Neural cell (in vitro differentiated cells): ENCODE measurements around the gene UGT1A1. TPM values are rescaled to one million over a fixed set of nuclear protein-coding genes. Genes with fewer than 3 reads are reported as not detected.

ENCODE experiments used
- H2AFZ ChIP-seq: fragments of 200-600, 300-800 bp; sonication (generic), shearing (Covaris generic); 2 replicates; pipeline ENCODE4 v1.6.0; 2014; ENCODE audit warnings: low read depth, mild to moderate bottlenecking, antibody characterized with exemption, low read length, moderate library complexity
- H3F3A ChIP-seq: fragments of 200-600 bp; shearing (Covaris generic); 2 replicates; pipeline ENCODE4 v1.6.1; 2016; ENCODE audit warnings: mild to moderate bottlenecking, moderate library complexity, mixed read lengths, antibody characterized with exemption, low read length; ENCODE audit not compliant: insufficient read depth, poor library complexity, severe bottlenecking
- H3K27ac ChIP-seq: fragments of 200-600, 300-800 bp; sonication (generic), shearing (Covaris generic); 2 replicates; pipeline ENCODE4 v1.5.1; 2014; ENCODE audit warnings: mild to moderate bottlenecking, low read length, moderate library complexity
- H3K27me3 ChIP-seq: fragments of 300-800, 200-600 bp; sonication (generic), shearing (Covaris generic); 2 replicates; pipeline ENCODE4 v1.6.0; 2014; ENCODE audit warnings: mild to moderate bottlenecking, low read depth, low read length, moderate library complexity; ENCODE audit not compliant: insufficient read depth
- H3K36me3 ChIP-seq: fragments of 300-800, 200-600 bp; sonication (generic), shearing (Covaris generic); 2 replicates; pipeline ENCODE4 v1.5.1; 2014; ENCODE audit warnings: mild to moderate bottlenecking, antibody characterized with exemption, low read length, moderate library complexity; ENCODE audit not compliant: insufficient read depth
- H3K4me2 ChIP-seq: fragments of 300-800, 200-600 bp; sonication (generic), shearing (Covaris generic); 2 replicates; pipeline ENCODE4 v1.6.0; 2014; ENCODE audit warnings: mild to moderate bottlenecking, low read length
- H3K4me3 ChIP-seq: fragments of 300-800, 200-600 bp; sonication (generic), shearing (Covaris generic); 2 replicates; pipeline ENCODE4 v1.5.1; 2014; ENCODE audit warnings: mild to moderate bottlenecking, low read length, moderate library complexity
- H3K79me2 ChIP-seq: fragments of 200-600 bp; shearing (Covaris generic); replicated peaks from 2 replicates; pipeline ENCODE4 v1.6.0; 2014; ENCODE audit warnings: mild to moderate bottlenecking, low read length, moderate library complexity; ENCODE audit not compliant: insufficient read depth
- H3K9ac ChIP-seq: fragments of 300-800, 200-600 bp; sonication (generic), shearing (Covaris generic); 2 replicates; pipeline ENCODE4 v1.6.1; 2016; ENCODE audit warnings: mild to moderate bottlenecking, low read length, mixed read lengths
- H3K9me2 ChIP-seq: fragments of 200-600 bp; shearing (Covaris generic); 2 replicates; pipeline ENCODE4 v1.6.1; 2016; ENCODE audit warnings: mild to moderate bottlenecking, low read length, mixed read lengths; ENCODE audit not compliant: insufficient read depth
- H3K9me3 ChIP-seq: fragments of 200-600, 300-800 bp; sonication (generic), shearing (Covaris generic); 2 replicates; pipeline ENCODE4 v1.6.1; 2016; ENCODE audit warnings: mild to moderate bottlenecking, mixed run types, low read length, moderate library complexity, mixed read lengths
- H4K20me1 ChIP-seq: fragments of 200-600 bp; shearing (Covaris generic); 2 replicates; pipeline ENCODE4 v1.6.1; 2016; ENCODE audit warnings: mild to moderate bottlenecking, mixed run types; ENCODE audit not compliant: insufficient read depth
- EP300 ChIP-seq: fragments of 450-650 bp; conservative IDR thresholded peaks from 2 replicates; pipeline ENCODE4 v1.6.1; 2014; ENCODE audit warnings: antibody characterized with exemption, mild to moderate bottlenecking, moderate library complexity; ENCODE audit not compliant: poor library complexity, severe bottlenecking
- EZH2 ChIP-seq: fragments of 200-600, 300-800 bp; shearing (Covaris generic), sonication (generic); IDR thresholded peaks from 2 replicates; pipeline ENCODE4 v1.6.1; 2014; ENCODE audit warnings: antibody characterized with exemption, low read length, borderline replicate concordance, mild to moderate bottlenecking; ENCODE audit not compliant: insufficient read depth, poor library complexity, severe bottlenecking
- MXI1 ChIP-seq: fragments of 450-650 bp; conservative IDR thresholded peaks from 2 replicates; pipeline ENCODE4 v1.6.1; 2014; ENCODE audit warnings: antibody characterized with exemption, mild to moderate bottlenecking; ENCODE audit not compliant: poor library complexity, severe bottlenecking
- POLR2AphosphoS5 ChIP-seq: IDR thresholded peaks from 2 replicates; pipeline ENCODE4 v1.6.1; 2012
- RAD21 ChIP-seq: fragments of 450-650 bp; conservative IDR thresholded peaks from 2 replicates; pipeline ENCODE4 v1.6.1; 2014; ENCODE audit warnings: antibody characterized with exemption, mild to moderate bottlenecking, moderate library complexity
- SMC3 ChIP-seq: fragments of 450-650 bp; conservative IDR thresholded peaks from 2 replicates; pipeline ENCODE4 v1.6.1; 2014; ENCODE audit warnings: antibody characterized with exemption, mild to moderate bottlenecking, moderate library complexity; ENCODE audit not compliant: poor library complexity
- TAF1 ChIP-seq: IDR thresholded peaks from 2 replicates; pipeline ENCODE4 v1.6.1; 2012; ENCODE audit warnings: low read depth
- polyA plus RNA-seq: library from polyadenylated mRNA; depleted of rRNA; stranded (reverse); fragments of >200 nt; gene quantifications from 2 replicates; pipeline ENCODE4 v1.2.3, GENCODE V29; 2014
- TF ChIP-seq, protein P1 (sequence below): fragments of 450-650 bp; IDR thresholded peaks from 2 replicates; pipeline ENCODE4 v1.5.1; 2014; ENCODE audit warnings: antibody characterized with exemption, mild to moderate bottlenecking, moderate library complexity; ENCODE audit not compliant: poor library complexity, severe bottlenecking
- TF ChIP-seq, protein P2 (sequence below): IDR thresholded peaks from 2 replicates; pipeline ENCODE4 v1.6.1; 2012; ENCODE audit warnings: borderline replicate concordance

UGT1A1 gene
- polyA plus RNA-seq, 1 donor from 2014 or later: not detected

- Histone ChIP-seq H3K9ac (no peak overlapping the region), H4K20me1 (no peaks in the 10 kb centered on the region), H3K4me3 (no peak overlapping the region), H3K27ac (no peak overlapping the region), H3K27me3 (no peaks in the 10 kb centered on the region), H3K36me3 (no peaks in the 10 kb centered on the region), H2AFZ (no peak overlapping the region), H3K9me3 (no peaks in the 10 kb centered on the region), H3F3A (no peaks in the 10 kb centered on the region), H3K4me2 (no peak overlapping the region), H3K9me2 (no peaks in the 10 kb centered on the region), H3K79me2 (no peaks in the 10 kb centered on the region)
- TF ChIP-seq POLR2AphosphoS5 (no peak), TAF1 (no peak), EP300 (no peak), EZH2 (no peak), MXI1 (no peak), SMC3 (no peak)
- TF ChIP-seq, protein P1, sequence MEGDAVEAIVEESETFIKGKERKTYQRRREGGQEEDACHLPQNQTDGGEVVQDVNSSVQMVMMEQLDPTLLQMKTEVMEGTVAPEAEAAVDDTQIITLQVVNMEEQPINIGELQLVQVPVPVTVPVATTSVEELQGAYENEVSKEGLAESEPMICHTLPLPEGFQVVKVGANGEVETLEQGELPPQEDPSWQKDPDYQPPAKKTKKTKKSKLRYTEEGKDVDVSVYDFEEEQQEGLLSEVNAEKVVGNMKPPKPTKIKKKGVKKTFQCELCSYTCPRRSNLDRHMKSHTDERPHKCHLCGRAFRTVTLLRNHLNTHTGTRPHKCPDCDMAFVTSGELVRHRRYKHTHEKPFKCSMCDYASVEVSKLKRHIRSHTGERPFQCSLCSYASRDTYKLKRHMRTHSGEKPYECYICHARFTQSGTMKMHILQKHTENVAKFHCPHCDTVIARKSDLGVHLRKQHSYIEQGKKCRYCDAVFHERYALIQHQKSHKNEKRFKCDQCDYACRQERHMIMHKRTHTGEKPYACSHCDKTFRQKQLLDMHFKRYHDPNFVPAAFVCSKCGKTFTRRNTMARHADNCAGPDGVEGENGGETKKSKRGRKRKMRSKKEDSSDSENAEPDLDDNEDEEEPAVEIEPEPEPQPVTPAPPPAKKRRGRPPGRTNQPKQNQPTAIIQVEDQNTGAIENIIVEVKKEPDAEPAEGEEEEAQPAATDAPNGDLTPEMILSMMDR: no peak
- TF ChIP-seq, protein P2, sequence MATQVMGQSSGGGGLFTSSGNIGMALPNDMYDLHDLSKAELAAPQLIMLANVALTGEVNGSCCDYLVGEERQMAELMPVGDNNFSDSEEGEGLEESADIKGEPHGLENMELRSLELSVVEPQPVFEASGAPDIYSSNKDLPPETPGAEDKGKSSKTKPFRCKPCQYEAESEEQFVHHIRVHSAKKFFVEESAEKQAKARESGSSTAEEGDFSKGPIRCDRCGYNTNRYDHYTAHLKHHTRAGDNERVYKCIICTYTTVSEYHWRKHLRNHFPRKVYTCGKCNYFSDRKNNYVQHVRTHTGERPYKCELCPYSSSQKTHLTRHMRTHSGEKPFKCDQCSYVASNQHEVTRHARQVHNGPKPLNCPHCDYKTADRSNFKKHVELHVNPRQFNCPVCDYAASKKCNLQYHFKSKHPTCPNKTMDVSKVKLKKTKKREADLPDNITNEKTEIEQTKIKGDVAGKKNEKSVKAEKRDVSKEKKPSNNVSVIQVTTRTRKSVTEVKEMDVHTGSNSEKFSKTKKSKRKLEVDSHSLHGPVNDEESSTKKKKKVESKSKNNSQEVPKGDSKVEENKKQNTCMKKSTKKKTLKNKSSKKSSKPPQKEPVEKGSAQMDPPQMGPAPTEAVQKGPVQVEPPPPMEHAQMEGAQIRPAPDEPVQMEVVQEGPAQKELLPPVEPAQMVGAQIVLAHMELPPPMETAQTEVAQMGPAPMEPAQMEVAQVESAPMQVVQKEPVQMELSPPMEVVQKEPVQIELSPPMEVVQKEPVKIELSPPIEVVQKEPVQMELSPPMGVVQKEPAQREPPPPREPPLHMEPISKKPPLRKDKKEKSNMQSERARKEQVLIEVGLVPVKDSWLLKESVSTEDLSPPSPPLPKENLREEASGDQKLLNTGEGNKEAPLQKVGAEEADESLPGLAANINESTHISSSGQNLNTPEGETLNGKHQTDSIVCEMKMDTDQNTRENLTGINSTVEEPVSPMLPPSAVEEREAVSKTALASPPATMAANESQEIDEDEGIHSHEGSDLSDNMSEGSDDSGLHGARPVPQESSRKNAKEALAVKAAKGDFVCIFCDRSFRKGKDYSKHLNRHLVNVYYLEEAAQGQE: no peak
These were observed 38.4 kb downstream of the UGT1A1 start for GRCh38 chr2:233798335-233799086.

- H2AFZ ChIP-seq: no peak overlapping the region
- no peak overlapping the region for H3K4me2 ChIP-seq
- H3K4me3 ChIP-seq: no peak overlapping the region
- no peak overlapping the region for H3K27ac ChIP-seq
- no peaks in the 10 kb centered on the region for H3K36me3 ChIP-seq
- TF ChIP-seq, protein P2: no peak
- no peak for TF ChIP-seq EP300
- no peak for TF ChIP-seq POLR2AphosphoS5
- no peak for TF ChIP-seq SMC3
- no peak for TF ChIP-seq MXI1
- TF ChIP-seq, protein P1: no peak
- TF ChIP-seq RAD21: no peak
- no peak for TF ChIP-seq TAF1
- TF ChIP-seq EZH2: no peak
- no peak overlapping the region for H3K9ac ChIP-seq
- H4K20me1 ChIP-seq: no peaks in the 10 kb centered on the region
- H3K9me2 ChIP-seq: no peaks in the 10 kb centered on the region
- no peaks in the 10 kb centered on the region for H3K27me3 ChIP-seq
- H3K79me2 ChIP-seq: no peaks in the 10 kb centered on the region
- H3F3A ChIP-seq: no peaks in the 10 kb centered on the region
- H3K9me3 ChIP-seq: no peaks in the 10 kb centered on the region
These were observed 39.1 kb downstream of the UGT1A1 start for GRCh38 chr2:233799087-233799665.
